IPS-NIHi7 (cell line): Measurements from ENCODE around the gene TP63.

Source experiments
- DNase-seq: peaks from one replicate; pipeline ENCODE4 v3.0.0; 2012; ENCODE audit warnings: mixed read lengths; ENCODE audit errors: extremely low spot score

The TP63 gene

GRCh38 chr3:189683546-189684255, 52.5 kb downstream of the TP63 start:
- no peak for DNase-seq

GRCh38 chr3:189684317-189684716, 53.1 kb downstream of the TP63 start:
- no peak for DNase-seq

GRCh38 chr3:189685291-189685690, 54.1 kb downstream of the TP63 start:
- DNase-seq: no peak

- DNase-seq: no peak
Observed at GRCh38 chr3:189685860-189686259, 54.7 kb downstream of the TP63 start.

- DNase-seq: no peak
Observed at GRCh38 chr3:189687475-189687874, 56.3 kb downstream of the TP63 start.

- no peak for DNase-seq
Observed at GRCh38 chr3:189688262-189688661, 57.1 kb downstream of the TP63 start.

GRCh38 chr3:189689625-189690024, 58.4 kb downstream of the TP63 start:
- no peak for DNase-seq

- DNase-seq: no peak
Observed at GRCh38 chr3:189690237-189690636, 59.0 kb downstream of the TP63 start.

- DNase-seq: no peak
Observed at GRCh38 chr3:189690672-189691071, 59.5 kb downstream of the TP63 start.

- no peak for DNase-seq
Observed at GRCh38 chr3:189695400-189695799, 64.2 kb downstream of the TP63 start.

- no peak for DNase-seq
Observed at GRCh38 chr3:189698811-189699210, 67.6 kb downstream of the TP63 start.

- DNase-seq: no peak
Observed at GRCh38 chr3:189699885-189700284, 68.7 kb downstream of the TP63 start.

GRCh38 chr3:189702066-189702646, 71.0 kb downstream of the TP63 start:
- DNase-seq: no peak

GRCh38 chr3:189703865-189704264, 72.7 kb downstream of the TP63 start:
- DNase-seq: no peak

- no peak for DNase-seq
Observed at GRCh38 chr3:189708375-189708774, 77.2 kb downstream of the TP63 start.

- peak; percentile 50 for DNase-seq
Observed at GRCh38 chr3:189710620-189711402, 79.6 kb downstream of the TP63 start.

GRCh38 chr3:189712906-189713483, 81.8 kb downstream of the TP63 start:
- no peak for DNase-seq

GRCh38 chr3:189714991-189715961, 84.1 kb downstream of the TP63 start:
- no peak for DNase-seq

- no peak for DNase-seq
Observed at GRCh38 chr3:189718215-189718614, 87.0 kb downstream of the TP63 start.

GRCh38 chr3:189720736-189721417, 89.7 kb downstream of the TP63 start:
- DNase-seq: no peak
